Liver (tissue), 9 donors: Measurements from ENCODE around the gene URAD. TPM values are rescaled to one million over a fixed set of nuclear protein-coding genes. Genes with fewer than 3 reads are reported as not detected.

Experiments
- DNase-seq: peaks from one replicate; pipeline ENCODE4 v3.0.0-alpha.2; 2017; ENCODE audit warnings: low spot score
- H3K27ac ChIP-seq, 2 donors: one replicate each; pipeline ENCODE4 v1.7.0; 2013; ENCODE audit warnings: inconsistent platforms in 2 of 2, low read length in 2 of 2, control low read depth in 1 of 2, low read depth in 1 of 2, mild to moderate bottlenecking in 1 of 2
- H3K27me3 ChIP-seq, 4 donors: one replicate each; pipeline versions ENCODE4 v1.6.1 to v1.7.0; 2013; ENCODE audit warnings: low read length in 3 of 4, inconsistent platforms in 1 of 4, mild to moderate bottlenecking in 1 of 4, moderate library complexity in 1 of 4; ENCODE audit not compliant: control insufficient read depth in 4 of 4, insufficient read depth in 4 of 4
- H3K36me3 ChIP-seq, 4 donors: one replicate each; pipeline versions ENCODE4 v1.6.1 to v1.7.0; 2013; ENCODE audit warnings: low read length in 3 of 4, mild to moderate bottlenecking in 3 of 4, low read depth in 1 of 4, moderate library complexity in 1 of 4; ENCODE audit not compliant: control insufficient read depth in 4 of 4, insufficient read depth in 3 of 4
- H3K4me1 ChIP-seq, 4 donors: one replicate each; pipeline versions ENCODE4 v1.6.1 to v1.7.0; 2013; ENCODE audit warnings: low read length in 3 of 4, mild to moderate bottlenecking in 3 of 4, moderate library complexity in 1 of 4; ENCODE audit not compliant: control insufficient read depth in 4 of 4, insufficient read depth in 4 of 4
- H3K4me3 ChIP-seq, 3 donors: one replicate each; pipeline versions ENCODE4 v1.6.1 to v1.7.0; 2013; ENCODE audit warnings: low read length in 3 of 3, control low read depth in 1 of 3, low read depth in 1 of 3, mild to moderate bottlenecking in 1 of 3
- H3K9ac ChIP-seq, 2 donors: one replicate each; pipeline ENCODE4 v1.7.0; 2013; ENCODE audit warnings: low read length in 2 of 2, mild to moderate bottlenecking in 2 of 2, moderate library complexity in 2 of 2, control low read depth in 1 of 2, low read depth in 1 of 2
- H3K9me3 ChIP-seq, 4 donors: one replicate each; pipeline versions ENCODE4 v1.6.1 to v1.7.0; 2013; ENCODE audit warnings: low read length in 3 of 4; ENCODE audit not compliant: control insufficient read depth in 4 of 4
- EGR1 ChIP-seq, 2 donors: IDR thresholded peaks; 2 replicates each; pipeline ENCODE4 v1.6.1; 2016 to 2018; ENCODE audit warnings: antibody characterized with exemption in 2 of 2, low read depth in 2 of 2
- FOXA1 ChIP-seq: IDR thresholded peaks from 2 replicates; pipeline ENCODE4 v1.6.1; 2016; ENCODE audit warnings: antibody characterized with exemption
- HNF4A ChIP-seq, 2 donors: conservative IDR thresholded peaks; 2 replicates each; pipeline ENCODE4 v1.6.1; 2016; ENCODE audit warnings: antibody characterized with exemption in 2 of 2, mild to moderate bottlenecking in 2 of 2
- HNF4G ChIP-seq: IDR thresholded peaks from 2 replicates; pipeline ENCODE4 v1.6.1; 2016; ENCODE audit warnings: antibody characterized with exemption
- JUND ChIP-seq, 2 donors: IDR thresholded peaks; 2 replicates each; pipeline ENCODE4 v1.6.1; 2016; ENCODE audit warnings: antibody characterized with exemption in 2 of 2
- SP1 ChIP-seq: IDR thresholded peaks from 2 replicates; pipeline ENCODE4 v1.6.1; 2018; ENCODE audit warnings: antibody characterized with exemption, mild to moderate bottlenecking
- WGBS: extraction: QIAGEN DNeasy Blood & Tissue Kit; methylation state at CpG from one replicate; pipeline ENCODE4 v1.1.7; 2013; 5-methylcytosine and 5-hydroxymethylcytosine counted together
- polyA plus RNA-seq, 2 donors: library from polyadenylated mRNA; stranded (reverse) in 1 of 2; unstranded in 1 of 2; fragments of 200-250 nt in 1 of 2; fragments of >200 nt in 1 of 2; fragmentation: Nextera tagmentation in 1 of 2; extraction: Ambion mirVana in 1 of 2; gene quantifications; one replicate each; pipeline versions ENCODE4 v1.2.1 to v1.2.3, GENCODE V29; 2013 to 2015
- total RNA-seq, 2 donors: library from RNA; depleted of rRNA; stranded (reverse); fragments of >200 nt; gene quantifications; one replicate each; pipeline ENCODE4 v1.2.3, GENCODE V29; 2014
- TF ChIP-seq, protein P1 (sequence below): fragments of 150-350 bp; IDR thresholded peaks from 2 replicates; pipeline ENCODE4 v1.5.1; 2017; ENCODE audit warnings: improper control_type of control experiment, low read depth, low read length; ENCODE audit not compliant: missing input control
- TF ChIP-seq, protein P2 (sequence below): IDR thresholded peaks from 2 replicates; pipeline ENCODE4 v1.6.1; 2016; ENCODE audit warnings: antibody characterized with exemption, mild to moderate bottlenecking
- TF ChIP-seq, protein P3 (sequence below): IDR thresholded peaks from 2 replicates; pipeline ENCODE4 v1.6.1; 2016; ENCODE audit warnings: antibody characterized with exemption
- donor health status: healthy.
- donor health status: healthy.
- donor health status: healthy.
- donor health status: healthy.
- donor health status: healthy.

The URAD gene
- total and polyA plus RNA-seq, 4 donors, result not detected

DNA sequence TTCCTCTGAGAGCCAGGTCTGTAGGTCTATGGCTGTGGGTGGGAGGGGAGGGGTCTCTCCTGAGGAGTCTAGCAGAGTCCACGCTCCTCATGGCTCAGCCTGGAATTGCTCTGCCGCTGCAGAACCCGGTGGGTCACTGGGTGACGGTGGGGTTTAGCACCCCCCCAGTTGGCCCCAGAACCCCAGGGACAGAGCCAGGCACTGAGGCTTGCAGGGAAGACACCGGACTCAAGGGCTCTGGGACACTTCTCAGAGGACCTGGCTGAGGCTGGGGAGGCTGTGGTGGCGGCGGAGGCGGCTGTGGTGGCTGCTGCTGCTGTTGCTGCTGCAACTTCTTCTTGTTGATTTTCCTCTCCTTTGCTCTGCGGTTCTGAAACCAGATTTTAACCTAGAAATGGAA, 25.5 kb downstream of the URAD start:
- Histone ChIP-seq H3K27ac (no peak overlapping the region), H3K4me1 (peaks cover 3 to 21% (median 13%) of the 10 kb centered on the region in 4 donors), H3K9me3 (no peaks in the 10 kb centered on the region), H3K36me3 (no peaks in the 10 kb centered on the region), H3K9ac (no peak overlapping the region), H3K27me3 (peaks cover 8 to 10% (median 9%) of the 10 kb centered on the region in 4 donors), H3K4me3 (no peak overlapping the region)
- TF ChIP-seq HNF4G (no peak), JUND (IDR thresholded peaks at IDR 0.05) (no peak)
- TF ChIP-seq, protein P1, sequence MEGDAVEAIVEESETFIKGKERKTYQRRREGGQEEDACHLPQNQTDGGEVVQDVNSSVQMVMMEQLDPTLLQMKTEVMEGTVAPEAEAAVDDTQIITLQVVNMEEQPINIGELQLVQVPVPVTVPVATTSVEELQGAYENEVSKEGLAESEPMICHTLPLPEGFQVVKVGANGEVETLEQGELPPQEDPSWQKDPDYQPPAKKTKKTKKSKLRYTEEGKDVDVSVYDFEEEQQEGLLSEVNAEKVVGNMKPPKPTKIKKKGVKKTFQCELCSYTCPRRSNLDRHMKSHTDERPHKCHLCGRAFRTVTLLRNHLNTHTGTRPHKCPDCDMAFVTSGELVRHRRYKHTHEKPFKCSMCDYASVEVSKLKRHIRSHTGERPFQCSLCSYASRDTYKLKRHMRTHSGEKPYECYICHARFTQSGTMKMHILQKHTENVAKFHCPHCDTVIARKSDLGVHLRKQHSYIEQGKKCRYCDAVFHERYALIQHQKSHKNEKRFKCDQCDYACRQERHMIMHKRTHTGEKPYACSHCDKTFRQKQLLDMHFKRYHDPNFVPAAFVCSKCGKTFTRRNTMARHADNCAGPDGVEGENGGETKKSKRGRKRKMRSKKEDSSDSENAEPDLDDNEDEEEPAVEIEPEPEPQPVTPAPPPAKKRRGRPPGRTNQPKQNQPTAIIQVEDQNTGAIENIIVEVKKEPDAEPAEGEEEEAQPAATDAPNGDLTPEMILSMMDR, result no peak
- DNase-seq, result no peak
- 80% methylated on average over 9 of the region's 9 CpGs for WGBS

DNA sequence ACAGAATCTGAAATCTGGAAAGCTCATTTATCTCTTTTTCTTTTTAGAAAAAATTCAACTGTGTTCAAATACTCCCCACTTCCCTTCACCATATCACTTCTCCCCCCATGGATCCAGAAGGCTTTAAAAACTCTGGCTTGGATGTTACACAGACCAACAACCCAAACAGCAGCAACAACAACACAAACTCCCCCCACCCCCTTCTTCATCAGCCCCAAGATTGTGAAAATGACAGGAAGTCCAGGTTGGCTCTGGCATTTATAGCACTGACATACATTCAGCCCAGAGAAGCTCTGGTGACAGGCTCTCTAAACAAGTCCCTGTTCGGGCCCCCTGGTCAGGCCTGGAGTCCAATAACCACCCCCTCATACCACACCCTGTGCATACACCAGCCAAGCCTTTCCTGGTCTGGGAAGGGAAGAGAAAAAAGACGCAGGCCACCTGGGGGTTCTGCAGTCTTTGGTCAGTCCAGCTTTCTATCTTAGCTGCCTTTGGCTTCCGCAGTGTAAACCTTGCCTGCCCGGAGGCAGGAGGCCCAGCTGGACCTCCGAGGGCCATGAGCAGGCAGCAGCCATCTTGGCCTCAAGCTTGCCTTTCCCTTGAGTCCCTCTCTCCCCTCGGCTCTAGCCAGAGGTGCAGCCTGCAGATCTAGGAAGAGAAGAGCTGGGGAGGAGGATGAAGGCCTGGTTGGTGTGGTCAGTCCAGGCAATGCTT, 26.2 kb downstream of the URAD start:
- TF ChIP-seq, protein P2, sequence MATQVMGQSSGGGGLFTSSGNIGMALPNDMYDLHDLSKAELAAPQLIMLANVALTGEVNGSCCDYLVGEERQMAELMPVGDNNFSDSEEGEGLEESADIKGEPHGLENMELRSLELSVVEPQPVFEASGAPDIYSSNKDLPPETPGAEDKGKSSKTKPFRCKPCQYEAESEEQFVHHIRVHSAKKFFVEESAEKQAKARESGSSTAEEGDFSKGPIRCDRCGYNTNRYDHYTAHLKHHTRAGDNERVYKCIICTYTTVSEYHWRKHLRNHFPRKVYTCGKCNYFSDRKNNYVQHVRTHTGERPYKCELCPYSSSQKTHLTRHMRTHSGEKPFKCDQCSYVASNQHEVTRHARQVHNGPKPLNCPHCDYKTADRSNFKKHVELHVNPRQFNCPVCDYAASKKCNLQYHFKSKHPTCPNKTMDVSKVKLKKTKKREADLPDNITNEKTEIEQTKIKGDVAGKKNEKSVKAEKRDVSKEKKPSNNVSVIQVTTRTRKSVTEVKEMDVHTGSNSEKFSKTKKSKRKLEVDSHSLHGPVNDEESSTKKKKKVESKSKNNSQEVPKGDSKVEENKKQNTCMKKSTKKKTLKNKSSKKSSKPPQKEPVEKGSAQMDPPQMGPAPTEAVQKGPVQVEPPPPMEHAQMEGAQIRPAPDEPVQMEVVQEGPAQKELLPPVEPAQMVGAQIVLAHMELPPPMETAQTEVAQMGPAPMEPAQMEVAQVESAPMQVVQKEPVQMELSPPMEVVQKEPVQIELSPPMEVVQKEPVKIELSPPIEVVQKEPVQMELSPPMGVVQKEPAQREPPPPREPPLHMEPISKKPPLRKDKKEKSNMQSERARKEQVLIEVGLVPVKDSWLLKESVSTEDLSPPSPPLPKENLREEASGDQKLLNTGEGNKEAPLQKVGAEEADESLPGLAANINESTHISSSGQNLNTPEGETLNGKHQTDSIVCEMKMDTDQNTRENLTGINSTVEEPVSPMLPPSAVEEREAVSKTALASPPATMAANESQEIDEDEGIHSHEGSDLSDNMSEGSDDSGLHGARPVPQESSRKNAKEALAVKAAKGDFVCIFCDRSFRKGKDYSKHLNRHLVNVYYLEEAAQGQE, result no peak
- no peak for TF ChIP-seq SP1
- no peak for TF ChIP-seq HNF4G
- TF ChIP-seq JUND (IDR thresholded peaks at IDR 0.05), result no peak
- TF ChIP-seq EGR1 (IDR thresholded peaks at IDR 0.05; ENCODE audit: low read depth in 2 of 2), result no peak
- TF ChIP-seq HNF4A (conservative IDR thresholded peaks at IDR 0.05), result no peak
- no peak for TF ChIP-seq FOXA1
- TF ChIP-seq, protein P3, sequence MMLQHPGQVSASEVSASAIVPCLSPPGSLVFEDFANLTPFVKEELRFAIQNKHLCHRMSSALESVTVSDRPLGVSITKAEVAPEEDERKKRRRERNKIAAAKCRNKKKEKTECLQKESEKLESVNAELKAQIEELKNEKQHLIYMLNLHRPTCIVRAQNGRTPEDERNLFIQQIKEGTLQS, result no peak
- H3K9me3 ChIP-seq, result no peaks in the 10 kb centered on the region
- no peak overlapping the region for H3K9ac ChIP-seq
- H3K4me3 ChIP-seq, result no peak overlapping the region
- no peaks in the 10 kb centered on the region for H3K36me3 ChIP-seq
- 63% methylated on average over 6 of the region's 6 CpGs for WGBS
- peaks cover 3 to 17% (median 10%) of the 10 kb centered on the region in 4 donors for H3K4me1 ChIP-seq
- no peak overlapping the region for H3K27ac ChIP-seq
- peaks cover 5 to 8% (median 6%) of the 10 kb centered on the region in 4 donors for H3K27me3 ChIP-seq
- DNase-seq, result no peak
